Nephron progenitor cell (in vitro differentiated cells): Measurements from ENCODE around the gene HOXA3.

Experiments
- DNase-seq: peaks from one replicate; pipeline ENCODE4 v3.0.0; 2021
- H3K27ac Mint-ChIP-seq: 2 replicates; pipeline ENCODE4 v1.8.0; 2021; ENCODE audit warnings: mild to moderate bottlenecking, moderate library complexity, mixed read lengths
- H3K27me3 Mint-ChIP-seq: 2 replicates; pipeline ENCODE4 v1.8.0; 2021; ENCODE audit warnings: mild to moderate bottlenecking, low read depth, mixed read lengths; ENCODE audit not compliant: poor library complexity
- H3K36me3 Mint-ChIP-seq: 2 replicates; pipeline ENCODE4 v1.8.0; 2021; ENCODE audit warnings: low read depth, mixed read lengths
- H3K4me1 Mint-ChIP-seq: 2 replicates; pipeline ENCODE4 v1.8.0; 2021; ENCODE audit warnings: mixed read lengths
- H3K4me3 Mint-ChIP-seq: 2 replicates; pipeline ENCODE4 v1.8.0; 2021; ENCODE audit warnings: mild to moderate bottlenecking, moderate library complexity, mixed read lengths
- H3K9me3 Mint-ChIP-seq: 2 replicates; pipeline ENCODE4 v1.8.0; 2021; ENCODE audit warnings: mild to moderate bottlenecking, moderate library complexity, mixed read lengths
- CTCF ChIP-seq: fragments of 200-600 bp; sonication (generic); IDR thresholded peaks from 2 replicates; pipeline ENCODE4 v1.5.0; 2021; ENCODE audit warnings: antibody characterized with exemption

The HOXA3 gene

GRCh38 chr7:27194002-27194352 is 41.6 kb upstream of the HOXA3 start:
- TF ChIP-seq CTCF, result no peak
- Mint-ChIP-seq H3K4me3 (peak overlapping the region; percentile 48), H3K27ac (no peak overlapping the region), H3K36me3 (no peaks in the 10 kb centered on the region), H3K9me3 (no peaks in the 10 kb centered on the region), H3K4me1 (peaks cover 34% of the 10 kb centered on the region), H3K27me3 (peaks cover 100% of the 10 kb centered on the region)
- DNase-seq, result no peak

GRCh38 chr7:27193335-27194001 is 41.1 kb upstream of the HOXA3 start:
- Mint-ChIP-seq H3K27ac (no peak overlapping the region), H3K36me3 (no peaks in the 10 kb centered on the region), H3K4me3 (peak overlapping the region; percentile 48), H3K27me3 (peaks cover 100% of the 10 kb centered on the region), H3K9me3 (no peaks in the 10 kb centered on the region), H3K4me1 (peaks cover 36% of the 10 kb centered on the region)
- DNase-seq, result peak; percentile 51
- TF ChIP-seq CTCF, result no peak

- H3K27me3 Mint-ChIP-seq, result peaks cover 100% of the 10 kb centered on the region
- no peaks in the 10 kb centered on the region for H3K9me3 Mint-ChIP-seq
- no peak overlapping the region for H3K27ac Mint-ChIP-seq
- peak; percentile 46 for DNase-seq
- H3K4me3 Mint-ChIP-seq, result peak overlapping the region; percentile 78
- no peaks in the 10 kb centered on the region for H3K36me3 Mint-ChIP-seq
- H3K4me1 Mint-ChIP-seq, result peaks cover 43% of the 10 kb centered on the region
- TF ChIP-seq CTCF, result no peak
Observed at GRCh38 chr7:27192546-27193334, 40.4 kb upstream of the HOXA3 start.

- no peaks in the 10 kb centered on the region for H3K36me3 Mint-ChIP-seq
- no peak for TF ChIP-seq CTCF
- DNase-seq, result peak; percentile 64
- peaks cover 100% of the 10 kb centered on the region for H3K27me3 Mint-ChIP-seq
- peaks cover 51% of the 10 kb centered on the region for H3K4me1 Mint-ChIP-seq
- peak overlapping the region; percentile 78 for H3K4me3 Mint-ChIP-seq
- no peaks in the 10 kb centered on the region for H3K9me3 Mint-ChIP-seq
- H3K27ac Mint-ChIP-seq, result no peak overlapping the region
Observed at GRCh38 chr7:27191833-27192545, 39.6 kb upstream of the HOXA3 start.

- Mint-ChIP-seq H3K27me3 (peaks cover 100% of the 10 kb centered on the region), H3K9me3 (no peaks in the 10 kb centered on the region), H3K27ac (no peak overlapping the region), H3K36me3 (no peaks in the 10 kb centered on the region), H3K4me1 (peaks cover 57% of the 10 kb centered on the region), H3K4me3 (peak overlapping the region; percentile 78)
- TF ChIP-seq CTCF, result no peak
- no peak for DNase-seq
Observed at GRCh38 chr7:27191161-27191731, 38.9 kb upstream of the HOXA3 start.
